ENCODE results near the gene DDX11. TPM values are rescaled to one million over a fixed set of nuclear protein-coding genes. Genes with fewer than 3 reads are reported as not detected.
"Not testable (repeated sequence)": the region's sequence is repeated elsewhere in the genome, so short reads cannot be mapped to it uniquely, and the experiment has no call there.

DDX11 gene
- total and polyA plus RNA-seq, 5 donors, result 5.4 to 16.5 (median 7.8) TPM

GRCh38 chr12:31035967-31036665 is 37.5 kb upstream of the DDX11 start:
- ATAC-seq, result no peak
- peaks cover 2% of the 10 kb centered on the region for H3K4me1 ChIP-seq (ENCODE audit: control insufficient read depth, insufficient read depth, low read length)
- H3K27me3 ChIP-seq (ENCODE audit: control insufficient read depth, insufficient read depth), result no peaks in the 10 kb centered on the region
- WGBS, result 80% methylated on average over 4 of the region's 4 CpGs
- no peak for DNase-seq
- H3K4me3 ChIP-seq (ENCODE audit: low read length), result no peak overlapping the region
- no peaks in the 10 kb centered on the region for H3K9me3 ChIP-seq (ENCODE audit: control insufficient read depth, low read length)
- intact Hi-C loops (cut with DNase I), result no loop called here
- H3K27ac ChIP-seq (ENCODE audit: low read length), result no peak overlapping the region

- intact Hi-C loops (cut with DNase I), result no loop called here
- no peak overlapping the region for H3K27ac ChIP-seq (ENCODE audit: low read length)
- no peak for DNase-seq
Observed at GRCh38 chr12:31037028-31037427, 36.6 kb upstream of the DDX11 start.

GRCh38 chr12:31037931-31038330 is 35.7 kb upstream of the DDX11 start:
- H3K27ac ChIP-seq (ENCODE audit: low read length), result no peak overlapping the region
- no peak for ATAC-seq
- H3K27me3 ChIP-seq (ENCODE audit: control insufficient read depth, insufficient read depth), result no peaks in the 10 kb centered on the region
- 86% methylated on average over 2 of the region's 2 CpGs for WGBS
- DNase-seq, result no peak
- intact Hi-C loops (cut with DNase I), result no loop called here
- no peak overlapping the region for H3K4me3 ChIP-seq (ENCODE audit: low read length)
- H3K4me1 ChIP-seq (ENCODE audit: control insufficient read depth, insufficient read depth, low read length), result peaks cover 2% of the 10 kb centered on the region
- H3K9me3 ChIP-seq (ENCODE audit: control insufficient read depth, low read length), result no peaks in the 10 kb centered on the region

More at GRCh38 chr12:31037028-31037427, 36.6 kb upstream of the DDX11 start:
- Histone ChIP-seq H3K9me3 (ENCODE audit: control insufficient read depth, low read length) (no peaks in the 10 kb centered on the region), H3K27me3 (ENCODE audit: control insufficient read depth, insufficient read depth) (no peaks in the 10 kb centered on the region), H3K4me1 (ENCODE audit: control insufficient read depth, insufficient read depth, low read length) (peaks cover 2% of the 10 kb centered on the region), H3K4me3 (ENCODE audit: low read length) (no peak overlapping the region)
- peak; percentile 15 to 66 for ATAC-seq
- 81% methylated on average over 1 of the region's 1 CpG for WGBS

GRCh38 chr12:31041033-31041564 is 32.6 kb upstream of the DDX11 start:
- DNase-seq, result peak in 2 of 3 donors; percentile 31 to 79

GRCh38 chr12:31050143-31050542 is 23.5 kb upstream of the DDX11 start:
- H3K4me3 ChIP-seq (ENCODE audit: low read length); H3K9me3 ChIP-seq (ENCODE audit: control insufficient read depth, low read length); DNase-seq; H3K27ac ChIP-seq (ENCODE audit: low read length); intact Hi-C loops (cut with DNase I); ATAC-seq; H3K27me3 ChIP-seq (ENCODE audit: control insufficient read depth, insufficient read depth); H3K4me1 ChIP-seq (ENCODE audit: control insufficient read depth, insufficient read depth, low read length): not testable (repeated sequence)
- WGBS, result 95% methylated on average over 2 of the region's 2 CpGs

More at GRCh38 chr12:31041033-31041564, 32.6 kb upstream of the DDX11 start:
- ATAC-seq, result peak; percentile 31 to 36
- no peaks in the 10 kb centered on the region for H3K4me1 ChIP-seq (ENCODE audit: control insufficient read depth, insufficient read depth, low read length)
- no peaks in the 10 kb centered on the region for H3K27me3 ChIP-seq (ENCODE audit: control insufficient read depth, insufficient read depth)
- WGBS, result 70% methylated on average over 8 of the region's 8 CpGs
- H3K27ac ChIP-seq (ENCODE audit: low read length), result peak overlapping the region; percentile 17
- no peak overlapping the region for H3K4me3 ChIP-seq (ENCODE audit: low read length)
- intact Hi-C loops (cut with DNase I), result no loop called here
- H3K9me3 ChIP-seq (ENCODE audit: control insufficient read depth, low read length), result no peaks in the 10 kb centered on the region

- ATAC-seq; H3K9me3 ChIP-seq (ENCODE audit: control insufficient read depth, low read length); H3K4me3 ChIP-seq (ENCODE audit: low read length); H3K27ac ChIP-seq (ENCODE audit: low read length); H3K4me1 ChIP-seq (ENCODE audit: control insufficient read depth, insufficient read depth, low read length); H3K27me3 ChIP-seq (ENCODE audit: control insufficient read depth, insufficient read depth); DNase-seq; intact Hi-C loops (cut with DNase I): not testable (repeated sequence)
- 98% methylated on average over 7 of the region's 7 CpGs for WGBS
Observed at GRCh38 chr12:31050548-31050947, 23.1 kb upstream of the DDX11 start.

- H3K4me3 ChIP-seq (ENCODE audit: low read length); H3K9me3 ChIP-seq (ENCODE audit: control insufficient read depth, low read length); ATAC-seq; H3K27me3 ChIP-seq (ENCODE audit: control insufficient read depth, insufficient read depth); DNase-seq; H3K4me1 ChIP-seq (ENCODE audit: control insufficient read depth, insufficient read depth, low read length); H3K27ac ChIP-seq (ENCODE audit: low read length); intact Hi-C loops (cut with DNase I): not testable (repeated sequence)
- WGBS, result 69% methylated on average over 5 of the region's 5 CpGs
Observed at GRCh38 chr12:31051692-31052091, 22.0 kb upstream of the DDX11 start.

- intact Hi-C loops (cut with DNase I); DNase-seq; H3K9me3 ChIP-seq (ENCODE audit: control insufficient read depth, low read length); H3K27me3 ChIP-seq (ENCODE audit: control insufficient read depth, insufficient read depth); ATAC-seq; H3K4me3 ChIP-seq (ENCODE audit: low read length); H3K4me1 ChIP-seq (ENCODE audit: control insufficient read depth, insufficient read depth, low read length); H3K27ac ChIP-seq (ENCODE audit: low read length): not testable (repeated sequence)
- 84% methylated on average over 1 of the region's 1 CpG for whole genome bisulfite sequencing
Observed at GRCh38 chr12:31052121-31052520, 21.5 kb upstream of the DDX11 start.

GRCh38 chr12:31052666-31053439 is 20.8 kb upstream of the DDX11 start:
- H3K9me3 ChIP-seq (ENCODE audit: control insufficient read depth, low read length); H3K4me3 ChIP-seq (ENCODE audit: low read length); H3K27me3 ChIP-seq (ENCODE audit: control insufficient read depth, insufficient read depth); intact Hi-C loops (cut with DNase I); H3K4me1 ChIP-seq (ENCODE audit: control insufficient read depth, insufficient read depth, low read length); DNase-seq: not testable (repeated sequence)
- WGBS, result 70% methylated on average over 7 of the region's 7 CpGs
- ATAC-seq, result peak; percentile 30 to 32
- peak overlapping the region; percentile 64 for H3K27ac ChIP-seq (ENCODE audit: low read length)

- H3K27ac ChIP-seq (ENCODE audit: low read length); ATAC-seq; H3K9me3 ChIP-seq (ENCODE audit: control insufficient read depth, low read length); DNase-seq; H3K27me3 ChIP-seq (ENCODE audit: control insufficient read depth, insufficient read depth); intact Hi-C loops (cut with DNase I); H3K4me1 ChIP-seq (ENCODE audit: control insufficient read depth, insufficient read depth, low read length); H3K4me3 ChIP-seq (ENCODE audit: low read length): not testable (repeated sequence)
- 75% methylated on average over 1 of the region's 1 CpG for WGBS
Observed at GRCh38 chr12:31053944-31054343, 19.7 kb upstream of the DDX11 start.

- intact Hi-C loops (cut with DNase I), result no loop called here
- H3K4me1 ChIP-seq (ENCODE audit: control insufficient read depth, insufficient read depth, low read length), result peaks cover 2% of the 10 kb centered on the region
Observed at GRCh38 chr12:31057671-31058070, 16.0 kb upstream of the DDX11 start.

More at GRCh38 chr12:31057671-31058070, 16.0 kb upstream of the DDX11 start:
- 86% methylated on average over 4 of the region's 4 CpGs for WGBS
- no peak for DNase-seq
- Histone ChIP-seq H3K27me3 (ENCODE audit: control insufficient read depth, insufficient read depth) (no peaks in the 10 kb centered on the region), H3K9me3 (ENCODE audit: control insufficient read depth, low read length) (no peaks in the 10 kb centered on the region), H3K27ac (ENCODE audit: low read length) (no peak overlapping the region), H3K4me3 (ENCODE audit: low read length) (no peak overlapping the region)
- no peak for ATAC-seq

Measured in right cardiac atrium (tissue), 5 donors.